ENCODE data around the gene P2RY2. TPM values are rescaled to one million over a fixed set of nuclear protein-coding genes. Genes with fewer than 3 reads are reported as not detected.

Gene P2RY2
- total RNA-seq, 1 experiment from 2014 or later, result 2.9 TPM

DNA sequence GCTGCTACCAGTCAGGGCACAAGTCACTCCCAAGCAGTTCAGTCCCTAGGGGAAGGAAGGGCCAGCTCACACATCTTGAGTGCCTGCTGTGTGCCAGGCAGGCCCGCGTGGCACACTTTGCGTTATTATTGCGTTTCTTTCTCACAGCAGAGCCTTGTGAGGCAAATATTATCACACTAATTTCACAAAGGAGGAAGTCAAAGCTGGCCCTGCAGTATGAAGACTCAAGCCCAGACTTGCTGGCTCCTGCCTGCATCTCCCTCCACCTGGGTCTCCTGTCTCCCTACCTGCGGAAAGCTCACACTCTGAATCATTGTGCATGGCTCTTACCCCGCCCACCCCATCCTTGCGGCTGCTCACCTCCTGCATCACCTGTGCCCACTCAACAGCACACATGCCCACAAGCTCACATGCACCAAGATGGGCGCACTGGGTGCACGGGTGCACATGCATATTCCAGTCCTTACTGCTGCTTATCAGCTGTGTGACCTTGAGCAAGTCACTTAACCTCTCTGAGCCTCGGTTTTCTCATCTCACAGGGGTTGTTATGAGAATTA is 31.7 kb upstream of the P2RY2 start (continued):
- TF ChIP-seq, protein P1, sequence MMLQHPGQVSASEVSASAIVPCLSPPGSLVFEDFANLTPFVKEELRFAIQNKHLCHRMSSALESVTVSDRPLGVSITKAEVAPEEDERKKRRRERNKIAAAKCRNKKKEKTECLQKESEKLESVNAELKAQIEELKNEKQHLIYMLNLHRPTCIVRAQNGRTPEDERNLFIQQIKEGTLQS (IDR thresholded peaks at IDR 0.05), result no peak

DNA sequence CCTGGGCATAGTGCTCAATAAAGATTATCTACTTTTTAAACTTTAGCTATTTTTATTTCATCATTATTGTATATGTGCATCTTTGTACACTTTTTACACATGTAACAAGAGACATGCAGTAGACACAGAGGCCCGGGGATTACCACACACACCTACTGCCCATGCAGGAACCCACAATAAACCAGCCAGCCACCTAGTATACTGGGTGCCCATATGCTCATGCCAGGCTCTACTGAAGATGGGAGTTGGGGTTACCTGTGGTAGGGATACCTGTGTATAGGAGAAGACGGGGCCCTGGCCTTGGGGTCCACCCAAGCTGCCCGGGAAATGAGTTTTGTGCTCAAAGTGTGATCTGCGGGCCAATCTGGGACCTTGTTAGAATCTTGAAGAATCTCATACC is 31.2 kb upstream of the P2RY2 start:
- no peak overlapping the region for H3K4me3 ChIP-seq (replicated peaks in 1 of 2; ENCODE audit: low read depth in 1 of 2, low read length in 2 of 2)
- ChIA-PET CTCF (interaction anchor here (0.7 to 2.5 kb wide), 3 partner anchors 49 to 102 kb away, joined by 3 to 35 read pairs (median 15); no protein-coding TSS in a partner anchor), POLR2A (interaction anchor here (2.4 kb wide), 1 partner anchor 103 kb away, joined by 6 read pairs; no protein-coding TSS in a partner anchor), RAD21 (ENCODE audit: low non-redundant PET in 1 of 2, low total read pairs in 2 of 2, uncharacterized antibody in 2 of 2, unreplicated experiment in 2 of 2) (interaction anchor here in 1 of 2 experiments (1.3 kb wide), 1 partner anchor 50 kb away, joined by 3 read pairs; no protein-coding TSS in a partner anchor)
- H4K20me1 ChIP-seq (ENCODE audit: insufficient read depth), result no peaks in the 10 kb centered on the region
- H3K9ac ChIP-seq (ENCODE audit: low read length), result no peak overlapping the region
- H3K4me2 ChIP-seq (ENCODE audit: low read length), result no peak overlapping the region
- intact Hi-C loops (cut with micrococcal nuclease), result no loop called here
- no peak overlapping the region for H3K27ac ChIP-seq (ENCODE audit: low read depth, low read length)
- ATAC-seq (no peak), DNase-seq (ENCODE audit: low read depth, low spot score) (no peak)
- H3K79me2 ChIP-seq (ENCODE audit: insufficient read depth, low read length), result no peaks in the 10 kb centered on the region
- peaks cover 2 to 34% of the 10 kb centered on the region in 2 experiments; a peak in 3 of 4 replicates for H3K4me1 ChIP-seq (ENCODE audit: control insufficient read depth in 1 of 2, insufficient read depth in 2 of 2, low read length in 2 of 2)
- no peak overlapping the region for H2AFZ ChIP-seq (ENCODE audit: low read depth, low read length, poor library complexity, severe bottlenecking)
- H3K9me3 ChIP-seq (ENCODE audit: control insufficient read depth in 1 of 2, insufficient read depth in 1 of 2, low read depth in 1 of 2, low read length in 2 of 2), result no peaks in the 10 kb centered on the region
- no peak for TF ChIP-seq SRF (IDR thresholded peaks at IDR 0.05; ENCODE audit: low read depth)
- TF ChIP-seq RAD21 (IDR thresholded peaks at IDR 0.05; ENCODE audit: low read depth), result no peak
- TF ChIP-seq ZNF274 (IDR thresholded peaks at IDR 0.05; ENCODE audit: low read depth, low read length), result no peak
- no peak for TF ChIP-seq JUND (IDR thresholded peaks at IDR 0.05)
- TF ChIP-seq SIN3A (IDR thresholded peaks at IDR 0.05; ENCODE audit: low read depth), result no peak
- H3K36me3 ChIP-seq (ENCODE audit: control insufficient read depth in 1 of 2, insufficient read depth in 2 of 2, low read length in 2 of 2), result no peaks in the 10 kb centered on the region
- H3K27me3 ChIP-seq (ENCODE audit: insufficient read depth, low read length), result no peaks in the 10 kb centered on the region
- BruUV-seq (replicated peaks), result no TSS peak
- no peaks in the 10 kb centered on the region for H3K9me2 ChIP-seq (ENCODE audit: insufficient read depth)

- POLR2A ChIA-PET, result no interaction called here
- RAD21 ChIA-PET (ENCODE audit: low non-redundant PET in 1 of 2, low total read pairs in 2 of 2, uncharacterized antibody in 2 of 2, unreplicated experiment in 2 of 2), result no interaction called here
- H3K4me2 ChIP-seq (ENCODE audit: low read length), result no peak overlapping the region
These were observed 30.2 kb upstream of the P2RY2 start for GRCh38 chr11:73187854-73188253.

More at GRCh38 chr11:73187854-73188253, 30.2 kb upstream of the P2RY2 start:
- no peak overlapping the region for H3K4me3 ChIP-seq (replicated peaks in 1 of 2; ENCODE audit: low read depth in 1 of 2, low read length in 2 of 2)
- no peaks in the 10 kb centered on the region for H3K9me3 ChIP-seq (ENCODE audit: control insufficient read depth in 1 of 2, insufficient read depth in 1 of 2, low read depth in 1 of 2, low read length in 2 of 2)
- CTCF ChIA-PET, result interaction anchor here (1.2 kb wide), 1 partner anchor 49 kb away, joined by 6 read pairs; no protein-coding TSS in a partner anchor
- ATAC-seq, result peak; percentile 29; the same call in 1 of the 2 replicates
- no peaks in the 10 kb centered on the region for H3K9me2 ChIP-seq (ENCODE audit: insufficient read depth)
- intact Hi-C loops (cut with micrococcal nuclease), result no loop called here
- no peaks in the 10 kb centered on the region for H3K27me3 ChIP-seq (ENCODE audit: insufficient read depth, low read length)
- H3K4me1 ChIP-seq (ENCODE audit: control insufficient read depth in 1 of 2, insufficient read depth in 2 of 2, low read length in 2 of 2), result peaks cover 9 to 44% of the 10 kb centered on the region in 2 experiments; a peak in 3 of 4 replicates
- H3K79me2 ChIP-seq (ENCODE audit: insufficient read depth, low read length), result no peaks in the 10 kb centered on the region
- no TSS peak for BruUV-seq (replicated peaks)
- no peak overlapping the region for H2AFZ ChIP-seq (ENCODE audit: low read depth, low read length, poor library complexity, severe bottlenecking)
- no peaks in the 10 kb centered on the region for H3K36me3 ChIP-seq (ENCODE audit: control insufficient read depth in 1 of 2, insufficient read depth in 2 of 2, low read length in 2 of 2)
- TF ChIP-seq ZNF274 (IDR thresholded peaks at IDR 0.05; ENCODE audit: low read depth, low read length) (no peak), ZFX (IDR thresholded peaks at IDR 0.05) (no peak), SRF (IDR thresholded peaks at IDR 0.05; ENCODE audit: low read depth) (no peak), EZH2 (IDR thresholded peaks at IDR 0.05) (no peak), EZH2phosphoT487 (IDR thresholded peaks at IDR 0.05; ENCODE audit: borderline replicate concordance) (no peak), JUND (IDR thresholded peaks at IDR 0.05) (no peak), TCF7L2 (IDR thresholded peaks at IDR 0.05; ENCODE audit: borderline replicate concordance, extremely low read depth, insufficient read depth, insufficient read length) (no peak), RAD21 (IDR thresholded peaks at IDR 0.05; ENCODE audit: low read depth) (no peak), CBX3 (IDR thresholded peaks at IDR 0.05; ENCODE audit: low read depth) (no peak), ELF1 (IDR thresholded peaks at IDR 0.05; ENCODE audit: borderline replicate concordance, low read depth) (no peak), CTCF (IDR thresholded peaks at IDR 0.05 in 2 of 3, conservative IDR thresholded peaks at IDR 0.05 in 1 of 3; ENCODE audit: borderline replicate concordance in 1 of 3, insufficient read depth in 1 of 3, low read depth in 2 of 3, low read length in 2 of 3) (no peak), SP1 (IDR thresholded peaks at IDR 0.05; ENCODE audit: low read depth) (no peak)
- TF ChIP-seq, protein P2, sequence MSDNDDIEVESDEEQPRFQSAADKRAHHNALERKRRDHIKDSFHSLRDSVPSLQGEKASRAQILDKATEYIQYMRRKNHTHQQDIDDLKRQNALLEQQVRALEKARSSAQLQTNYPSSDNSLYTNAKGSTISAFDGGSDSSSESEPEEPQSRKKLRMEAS (IDR thresholded peaks at IDR 0.05), result no peak
- TF ChIP-seq, protein P1 (IDR thresholded peaks at IDR 0.05), result no peak
- no peak overlapping the region for H3K27ac ChIP-seq (ENCODE audit: low read depth, low read length)
- H4K20me1 ChIP-seq (ENCODE audit: insufficient read depth), result no peaks in the 10 kb centered on the region
- H3K9ac ChIP-seq (ENCODE audit: low read length), result no peak overlapping the region
- DNase-seq (ENCODE audit: low read depth, low spot score), result no peak

Data from HCT116 (cell line).